ENCODE data around the gene HOXB5.

GRCh38 chr17:48633266-48633677, 39.7 kb upstream of the HOXB5 start:
- TF ChIP-seq ZNF335 (tag by site-specific recombination; conservative IDR thresholded peaks at IDR 0.05) (no peak), ZNF324 (tag by site-specific recombination; IDR thresholded peaks at IDR 0.05) (no peak), CTCF (tag by site-specific recombination; IDR thresholded peaks at IDR 0.05) (no peak), YY1 (tag by site-specific recombination; IDR thresholded peaks at IDR 0.05) (no peak), ZNF274 (IDR thresholded peaks at IDR 0.05; ENCODE audit: low read length) (no peak), ZNF274 (tag by site-specific recombination; IDR thresholded peaks at IDR 0.05; ENCODE audit: borderline replicate concordance) (no peak), ATF2 (tag by site-specific recombination; IDR thresholded peaks at IDR 0.05; ENCODE audit: low read depth) (no peak), ZBTB44 (tag by site-specific recombination; IDR thresholded peaks at IDR 0.05) (no peak), ZBTB20 (tag by site-specific recombination; IDR thresholded peaks at IDR 0.05) (no peak), TCF7L2 (IDR thresholded peaks at IDR 0.05; ENCODE audit: borderline replicate concordance, low read depth, low read length) (no peak)
